Prostate gland (tissue), 2 donors: ENCODE data around the gene MVB12B. TPM values are rescaled to one million over a fixed set of nuclear protein-coding genes. Genes with fewer than 3 reads are reported as not detected.

Experiments
- DNase-seq: peaks from one replicate; pipeline ENCODE4 v3.0.0-alpha.2; 2019; ENCODE audit warnings: low spot score
- H3K27ac ChIP-seq, 2 donors: fragments of 200-600 bp; sonication (generic); 2 replicates each; pipeline ENCODE4 v1.5.1; 2017 to 2019
- H3K27me3 ChIP-seq: fragments of 200-600 bp; sonication (generic); replicated peaks from 2 replicates; pipeline ENCODE4 v1.5.1; 2019; ENCODE audit not compliant: insufficient read depth
- H3K36me3 ChIP-seq, 2 donors: fragments of 200-600 bp; sonication (generic); 1 replicate in 1 of 2; 2 replicates in 1 of 2; pipeline versions ENCODE4 v1.5.1 to v1.8.1; 2017 to 2019
- H3K4me1 ChIP-seq: fragments of 200-600 bp; sonication (generic); replicated peaks from 2 replicates; pipeline ENCODE4 v1.5.1; 2019
- H3K4me3 ChIP-seq, 2 donors: fragments of 200-600 bp; sonication (generic); 2 replicates each; pipeline ENCODE4 v1.5.1; 2017 to 2019
- H3K9me3 ChIP-seq: fragments of 200-600 bp; sonication (generic); 2 replicates; pipeline ENCODE4 v1.5.1; 2017
- CTCF ChIP-seq, 4 experiments: fragments of 200-600 bp in 2 of 4; fragments of 450-650 bp in 2 of 4; sonication (generic) in 2 of 4; IDR thresholded peaks; 1 replicate in 3 of 4; 2 replicates in 1 of 4; pipeline ENCODE4 v1.5.1; 2016 to 2019; ENCODE audit warnings: antibody characterized with exemption in 4 of 4, mild to moderate bottlenecking in 2 of 4, moderate library complexity in 2 of 4
- POLR2A ChIP-seq: fragments of 450-650 bp; IDR thresholded peaks from one replicate; pipeline ENCODE4 v1.6.1; 2016; ENCODE audit warnings: antibody characterized with exemption, mild to moderate bottlenecking
- POLR2AphosphoS5 ChIP-seq: sonication (generic); formaldehyde crosslinking; IDR thresholded peaks from one replicate; pipeline ENCODE4 v1.6.1; 2017; ENCODE audit warnings: antibody characterized with exemption
- WGBS: methylation state at CpG from one replicate; pipeline ENCODE4 v1.1.5; 2018; 5-methylcytosine and 5-hydroxymethylcytosine counted together
- intact Hi-C: fragments of 100-400 bp; cut with DNase I; formaldehyde crosslinking; loops from one replicate; pipeline ENCODE4 v1.14.2; 2022
- total RNA-seq, 2 donors: library from RNA; depleted of rRNA; stranded (reverse); fragments of >200 nt; gene quantifications; one replicate each; pipeline ENCODE4 v1.1.0, GENCODE V29; 2016

MVB12B gene
- total RNA-seq, 2 donors from 2014 or later = 17.3 to 28.4 TPM

DNA sequence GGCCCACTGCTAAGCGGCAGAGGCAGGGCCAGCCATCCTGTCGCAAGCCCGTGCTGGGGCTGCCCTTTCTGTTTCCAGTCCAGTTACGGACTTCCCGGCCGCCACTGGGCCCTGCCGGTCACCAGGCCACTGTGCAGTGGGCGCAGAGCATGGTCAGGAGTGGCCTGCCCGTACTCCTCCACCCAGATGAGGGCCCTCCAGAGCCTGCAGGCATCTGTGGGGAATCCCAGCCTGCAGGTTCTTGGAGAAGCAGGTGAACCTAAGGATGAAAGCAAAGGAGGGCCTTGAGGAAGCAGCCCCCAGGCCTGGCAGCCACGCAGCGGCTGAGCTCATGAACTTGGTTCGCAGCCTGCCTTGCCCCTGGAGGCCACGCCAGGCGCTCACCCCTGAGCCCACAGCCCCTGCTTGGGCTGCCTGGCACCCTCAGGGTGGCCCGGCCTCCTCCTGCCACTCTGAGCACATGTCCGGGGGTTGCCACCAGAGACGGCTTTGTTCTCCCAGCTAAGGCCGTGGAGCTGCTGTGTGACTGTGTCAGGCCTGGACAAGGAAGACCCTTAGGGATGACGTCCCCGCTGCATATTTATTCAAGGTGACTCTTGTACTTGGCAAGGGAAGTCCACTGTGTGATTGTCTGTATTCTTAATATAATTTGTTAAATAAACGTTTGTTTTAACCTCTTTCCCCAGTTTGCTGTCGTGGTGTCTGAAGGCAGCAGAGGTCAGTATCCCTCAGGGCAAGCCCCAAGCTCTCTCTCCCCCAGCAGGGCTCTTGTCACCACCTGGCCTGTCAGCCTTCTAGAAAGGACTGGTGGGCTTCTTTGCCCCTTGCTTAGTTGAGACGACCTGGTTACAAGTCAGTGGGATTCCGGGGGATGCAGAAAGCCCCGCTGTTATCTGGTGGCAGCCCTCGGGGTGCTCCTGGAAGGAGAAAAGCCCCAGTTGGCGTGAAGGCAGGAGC, 180.0 kb downstream of the MVB12B start:
- H3K4me1 ChIP-seq = no peaks in the 10 kb centered on the region
- no peak overlapping the region for H3K27ac ChIP-seq
- intact Hi-C loops = loop anchor here (10.0 kb wide), 2 partner anchors 108 to 198 kb away; partner anchors contain the start of gene LMX1B
- no peaks in the 10 kb centered on the region for H3K9me3 ChIP-seq
- H3K4me3 ChIP-seq = no peak overlapping the region
- DNase-seq = no peak
- no peaks in the 10 kb centered on the region for H3K27me3 ChIP-seq
- WGBS = 89% methylated on average over 27 of the region's 27 CpGs
- H3K36me3 ChIP-seq = no peaks in the 10 kb centered on the region
- TF ChIP-seq POLR2A (no peak), CTCF (IDR thresholded peaks at IDR 0.05) (no peak), POLR2AphosphoS5 (no peak)

DNA sequence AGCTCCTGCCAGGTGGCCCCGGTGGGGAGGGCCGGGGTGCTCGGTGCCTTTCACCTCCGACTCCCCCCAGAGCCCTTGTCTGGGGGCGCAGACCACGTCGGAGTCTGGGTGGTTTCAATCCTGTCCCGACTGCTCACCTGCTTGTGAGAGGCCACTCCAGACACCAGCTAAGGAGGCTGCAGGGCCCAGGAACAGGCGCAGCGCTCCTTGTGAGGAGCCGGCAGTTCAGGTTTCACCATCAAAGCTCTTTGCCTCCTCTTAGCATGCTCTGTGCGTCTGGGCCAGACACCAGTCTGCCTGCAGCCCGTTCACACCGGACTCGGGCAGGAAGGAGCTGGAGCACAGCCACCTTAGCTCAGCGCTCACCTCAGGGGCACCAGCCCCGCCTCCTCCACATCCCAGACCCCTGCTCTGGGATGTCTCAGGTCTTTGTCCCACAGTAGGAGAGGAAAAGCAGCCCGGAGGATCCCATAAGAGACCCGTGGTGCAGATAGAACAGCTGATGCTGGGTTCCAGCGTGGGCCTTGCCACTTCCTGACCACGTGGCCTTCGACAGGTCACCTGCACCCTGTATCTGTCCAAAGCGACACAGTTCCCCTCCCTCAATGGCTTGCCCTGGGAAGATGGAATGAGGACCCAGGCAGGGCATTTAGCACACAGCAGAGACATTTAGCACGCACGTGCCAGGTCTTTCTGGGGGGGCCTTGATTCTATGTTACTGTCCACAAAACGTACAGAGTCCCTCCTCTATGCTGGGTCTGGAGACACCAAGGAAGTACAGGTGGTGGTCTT, 180.9 kb downstream of the MVB12B start:
- no peaks in the 10 kb centered on the region for H3K36me3 ChIP-seq
- no peaks in the 10 kb centered on the region for H3K4me1 ChIP-seq
- no peaks in the 10 kb centered on the region for H3K27me3 ChIP-seq
- no peak overlapping the region for H3K27ac ChIP-seq
- TF ChIP-seq CTCF (IDR thresholded peaks at IDR 0.05) (no peak), POLR2A (no peak), POLR2AphosphoS5 (no peak)
- DNase-seq = no peak
- no peak overlapping the region for H3K4me3 ChIP-seq
- intact Hi-C loops = loop anchor here (10.0 kb wide), 2 partner anchors 107 to 197 kb away; partner anchors contain the start of gene LMX1B
- WGBS = 62% methylated on average over 25 of the region's 26 CpGs
- no peaks in the 10 kb centered on the region for H3K9me3 ChIP-seq

DNA sequence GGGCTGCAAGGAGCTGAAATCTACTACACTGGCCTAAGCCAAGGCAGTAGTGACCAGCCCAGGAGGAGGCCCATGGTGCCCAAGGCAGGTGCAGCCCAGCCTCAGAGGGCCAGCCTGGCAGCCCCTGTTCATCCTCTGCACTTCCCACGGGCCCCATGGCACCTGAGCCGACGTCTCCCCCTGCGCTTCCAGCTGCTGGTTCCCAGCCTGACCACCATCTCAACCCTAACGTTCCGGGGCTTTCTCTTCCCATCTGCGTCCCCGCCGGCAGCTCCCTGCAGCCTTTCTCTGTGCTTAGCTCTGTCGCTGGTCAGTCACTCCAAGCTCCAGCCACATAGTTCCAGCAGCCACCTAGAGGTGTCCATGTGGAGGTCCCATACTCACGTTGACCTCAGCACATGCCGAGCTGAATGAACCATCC, 181.6 kb downstream of the MVB12B start:
- Histone ChIP-seq H3K4me3 (no peak overlapping the region), H3K4me1 (no peaks in the 10 kb centered on the region), H3K36me3 (no peaks in the 10 kb centered on the region), H3K9me3 (no peaks in the 10 kb centered on the region), H3K27me3 (peaks cover 1% of the 10 kb centered on the region), H3K27ac (no peak overlapping the region)
- intact Hi-C loops = loop anchor here (10.0 kb wide), 2 partner anchors 107 to 197 kb away; partner anchors contain the start of gene LMX1B
- DNase-seq = no peak
- 80% methylated on average over 12 of the region's 12 CpGs for WGBS
- TF ChIP-seq CTCF (IDR thresholded peaks at IDR 0.05) (no peak), POLR2AphosphoS5 (no peak), POLR2A (no peak)

DNA sequence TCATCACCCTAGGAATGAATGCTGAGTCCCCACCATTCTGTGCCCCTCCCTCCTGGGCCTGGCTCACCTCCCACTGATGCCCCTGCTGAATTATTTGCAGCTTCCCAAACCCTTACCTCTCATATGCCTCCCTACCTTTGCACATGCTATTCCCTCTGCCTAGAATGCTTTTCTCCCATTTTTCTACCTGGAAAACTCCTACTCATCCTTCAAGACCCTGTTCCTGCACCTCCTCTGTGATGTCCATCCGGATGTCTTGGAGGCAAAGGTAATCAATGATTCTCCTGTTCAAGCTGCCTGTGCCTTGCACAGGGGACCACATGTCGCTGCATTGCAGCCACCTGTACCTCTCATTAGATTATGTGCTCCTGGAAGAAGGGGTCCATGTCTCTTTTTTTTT, 182.3 kb downstream of the MVB12B start:
- DNase-seq = no peak
- no peaks in the 10 kb centered on the region for H3K36me3 ChIP-seq
- H3K9me3 ChIP-seq = no peaks in the 10 kb centered on the region
- H3K4me3 ChIP-seq = no peak overlapping the region
- H3K27ac ChIP-seq = no peak overlapping the region
- peaks cover 7% of the 10 kb centered on the region for H3K27me3 ChIP-seq
- TF ChIP-seq CTCF (IDR thresholded peaks at IDR 0.05) (no peak), POLR2AphosphoS5 (no peak), POLR2A (no peak)
- no peaks in the 10 kb centered on the region for H3K4me1 ChIP-seq
- intact Hi-C loops = loop anchor here (10.0 kb wide), 2 partner anchors 106 to 196 kb away; partner anchors contain the start of gene LMX1B
- WGBS = 98% methylated on average over 2 of the region's 2 CpGs
